ENCODE data around the gene INMT.

INMT gene

GRCh38 chr7:30778255-30779025 lies 26.5 kb downstream of the INMT start:
- Histone ChIP-seq H3K4me1 (ENCODE audit: low read depth, poor library complexity, severe bottlenecking) (no peaks in the 10 kb centered on the region), H4K20me1 (ENCODE audit: insufficient read depth) (no peaks in the 10 kb centered on the region), H3K36me3 (ENCODE audit: insufficient read depth) (peaks cover 3% of the 10 kb centered on the region; the same call in 1 of the 2 replicates), H2AFZ (ENCODE audit: low read depth) (no peak overlapping the region), H3K4me2 (no peak overlapping the region), H3K27ac (no peak overlapping the region), H3K79me2 (ENCODE audit: insufficient read depth, low read depth) (no peaks in the 10 kb centered on the region), H3K9ac (no peak overlapping the region), H3K27me3 (ENCODE audit: insufficient read depth, low read depth) (no peaks in the 10 kb centered on the region), H3K4me3 (IDR thresholded peaks at IDR 0.05; ENCODE audit: insufficient read depth, low read depth, low read length) (no peak overlapping the region)
- TF ChIP-seq, protein P1, sequence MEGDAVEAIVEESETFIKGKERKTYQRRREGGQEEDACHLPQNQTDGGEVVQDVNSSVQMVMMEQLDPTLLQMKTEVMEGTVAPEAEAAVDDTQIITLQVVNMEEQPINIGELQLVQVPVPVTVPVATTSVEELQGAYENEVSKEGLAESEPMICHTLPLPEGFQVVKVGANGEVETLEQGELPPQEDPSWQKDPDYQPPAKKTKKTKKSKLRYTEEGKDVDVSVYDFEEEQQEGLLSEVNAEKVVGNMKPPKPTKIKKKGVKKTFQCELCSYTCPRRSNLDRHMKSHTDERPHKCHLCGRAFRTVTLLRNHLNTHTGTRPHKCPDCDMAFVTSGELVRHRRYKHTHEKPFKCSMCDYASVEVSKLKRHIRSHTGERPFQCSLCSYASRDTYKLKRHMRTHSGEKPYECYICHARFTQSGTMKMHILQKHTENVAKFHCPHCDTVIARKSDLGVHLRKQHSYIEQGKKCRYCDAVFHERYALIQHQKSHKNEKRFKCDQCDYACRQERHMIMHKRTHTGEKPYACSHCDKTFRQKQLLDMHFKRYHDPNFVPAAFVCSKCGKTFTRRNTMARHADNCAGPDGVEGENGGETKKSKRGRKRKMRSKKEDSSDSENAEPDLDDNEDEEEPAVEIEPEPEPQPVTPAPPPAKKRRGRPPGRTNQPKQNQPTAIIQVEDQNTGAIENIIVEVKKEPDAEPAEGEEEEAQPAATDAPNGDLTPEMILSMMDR (conservative IDR thresholded peaks at IDR 0.05; ENCODE audit: low read depth, low read length) = no peak

GRCh38 chr7:30779574-30779973 lies 27.6 kb downstream of the INMT start:
- Histone ChIP-seq H3K36me3 (ENCODE audit: insufficient read depth) (peaks cover 3% of the 10 kb centered on the region; the same call in 1 of the 2 replicates), H3K79me2 (ENCODE audit: insufficient read depth, low read depth) (no peaks in the 10 kb centered on the region), H3K4me3 (IDR thresholded peaks at IDR 0.05; ENCODE audit: insufficient read depth, low read depth, low read length) (no peak overlapping the region), H3K27ac (no peak overlapping the region), H3K9ac (no peak overlapping the region), H4K20me1 (ENCODE audit: insufficient read depth) (no peaks in the 10 kb centered on the region), H2AFZ (ENCODE audit: low read depth) (no peak overlapping the region), H3K4me2 (no peak overlapping the region), H3K4me1 (ENCODE audit: low read depth, poor library complexity, severe bottlenecking) (no peaks in the 10 kb centered on the region), H3K27me3 (ENCODE audit: insufficient read depth, low read depth) (no peaks in the 10 kb centered on the region)
- TF ChIP-seq, protein P1 (conservative IDR thresholded peaks at IDR 0.05; ENCODE audit: low read depth, low read length) = no peak

DNA sequence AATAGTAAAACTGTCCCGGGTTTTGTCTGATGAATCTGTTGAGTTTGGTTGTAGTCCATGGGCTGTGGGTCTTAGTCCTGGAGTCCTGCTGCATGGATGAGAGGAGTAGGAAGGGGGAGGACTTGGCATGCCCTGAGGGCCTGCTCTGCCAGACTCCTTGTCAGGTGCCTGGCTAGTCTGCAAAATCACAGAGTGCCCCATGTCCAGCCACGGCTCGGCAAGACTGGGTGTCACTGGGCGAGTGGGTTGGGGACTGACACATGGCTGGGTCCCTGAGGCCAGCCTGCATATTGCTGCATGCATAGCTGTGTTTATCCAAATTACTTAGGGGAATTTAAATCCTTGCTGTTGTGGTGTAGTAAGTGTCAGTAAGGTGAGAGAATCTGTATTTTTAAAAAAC lies 29.0 kb downstream of the INMT start:
- no peaks in the 10 kb centered on the region for H4K20me1 ChIP-seq (ENCODE audit: insufficient read depth)
- no peak overlapping the region for H3K4me2 ChIP-seq
- H2AFZ ChIP-seq (ENCODE audit: low read depth) = no peak overlapping the region
- H3K27me3 ChIP-seq (ENCODE audit: insufficient read depth, low read depth) = no peaks in the 10 kb centered on the region
- TF ChIP-seq, protein P1 (conservative IDR thresholded peaks at IDR 0.05; ENCODE audit: low read depth, low read length) = no peak
- H3K27ac ChIP-seq = no peak overlapping the region
- H3K4me3 ChIP-seq (IDR thresholded peaks at IDR 0.05; ENCODE audit: insufficient read depth, low read depth, low read length) = no peak overlapping the region
- peaks cover 3% of the 10 kb centered on the region; the same call in 1 of the 2 replicates for H3K36me3 ChIP-seq (ENCODE audit: insufficient read depth)
- no peaks in the 10 kb centered on the region for H3K4me1 ChIP-seq (ENCODE audit: low read depth, poor library complexity, severe bottlenecking)
- H3K9ac ChIP-seq = no peak overlapping the region
- H3K79me2 ChIP-seq (ENCODE audit: insufficient read depth, low read depth) = no peaks in the 10 kb centered on the region

GRCh38 chr7:30782690-30783089 lies 30.8 kb downstream of the INMT start:
- H3K79me2 ChIP-seq (ENCODE audit: insufficient read depth, low read depth) = no peaks in the 10 kb centered on the region
- H3K4me1 ChIP-seq (ENCODE audit: low read depth, poor library complexity, severe bottlenecking) = no peaks in the 10 kb centered on the region
- no peak overlapping the region for H2AFZ ChIP-seq (ENCODE audit: low read depth)
- TF ChIP-seq, protein P1 (conservative IDR thresholded peaks at IDR 0.05; ENCODE audit: low read depth, low read length) = no peak
- H3K4me3 ChIP-seq (IDR thresholded peaks at IDR 0.05; ENCODE audit: insufficient read depth, low read depth, low read length) = no peak overlapping the region
- H3K4me2 ChIP-seq = no peak overlapping the region
- peaks cover 3% of the 10 kb centered on the region; the same call in 1 of the 2 replicates for H3K36me3 ChIP-seq (ENCODE audit: insufficient read depth)
- no peaks in the 10 kb centered on the region for H3K27me3 ChIP-seq (ENCODE audit: insufficient read depth, low read depth)
- H3K9ac ChIP-seq = no peak overlapping the region
- no peaks in the 10 kb centered on the region for H4K20me1 ChIP-seq (ENCODE audit: insufficient read depth)
- no peak overlapping the region for H3K27ac ChIP-seq

Measured in KMS-11 (cell line).